ENCODE data around the gene STAT5B. TPM values are rescaled to one million over a fixed set of nuclear protein-coding genes. Genes with fewer than 3 reads are reported as not detected.
"Not testable (repeated sequence)": the region's sequence is repeated elsewhere in the genome, so short reads cannot be mapped to it uniquely, and the experiment has no call there.

The STAT5B gene
- total RNA-seq, 1 donor = 60.2 TPM

GRCh38 chr17:42248351-42249179, 27.6 kb downstream of the STAT5B start:
- Histone ChIP-seq H3K4me3 (ENCODE audit: low read length) (peak overlapping the region; percentile 40), H3K4me1 (ENCODE audit: insufficient read depth, low read length) (peaks cover 60% of the 10 kb centered on the region), H3K9me3 (ENCODE audit: low read depth, low read length) (no peaks in the 10 kb centered on the region), H3K27me3 (ENCODE audit: insufficient read depth, low read length) (no peaks in the 10 kb centered on the region)

- H3K4me3 ChIP-seq (ENCODE audit: low read length) = no peak overlapping the region
- H3K27me3 ChIP-seq (ENCODE audit: insufficient read depth, low read length) = no peaks in the 10 kb centered on the region
- peaks cover 63% of the 10 kb centered on the region for H3K4me1 ChIP-seq (ENCODE audit: insufficient read depth, low read length)
- no peaks in the 10 kb centered on the region for H3K9me3 ChIP-seq (ENCODE audit: low read depth, low read length)
Measured at GRCh38 chr17:42247734-42248133, 28.5 kb downstream of the STAT5B start.

GRCh38 chr17:42246515-42246914, 29.7 kb downstream of the STAT5B start:
- no peaks in the 10 kb centered on the region for H3K9me3 ChIP-seq (ENCODE audit: low read depth, low read length)
- peaks cover 59% of the 10 kb centered on the region for H3K4me1 ChIP-seq (ENCODE audit: insufficient read depth, low read length)
- no peak overlapping the region for H3K4me3 ChIP-seq (ENCODE audit: low read length)

GRCh38 chr17:42245183-42245582, 31.0 kb downstream of the STAT5B start:
- H3K4me1 ChIP-seq (ENCODE audit: insufficient read depth, low read length) = peaks cover 46% of the 10 kb centered on the region
- not testable (repeated sequence) for H3K9me3 ChIP-seq (ENCODE audit: low read depth, low read length); H3K4me3 ChIP-seq (ENCODE audit: low read length); H3K27me3 ChIP-seq (ENCODE audit: insufficient read depth, low read length)

More at GRCh38 chr17:42246515-42246914, 29.7 kb downstream of the STAT5B start:
- H3K27me3 ChIP-seq (ENCODE audit: insufficient read depth, low read length) = no peaks in the 10 kb centered on the region

DNA sequence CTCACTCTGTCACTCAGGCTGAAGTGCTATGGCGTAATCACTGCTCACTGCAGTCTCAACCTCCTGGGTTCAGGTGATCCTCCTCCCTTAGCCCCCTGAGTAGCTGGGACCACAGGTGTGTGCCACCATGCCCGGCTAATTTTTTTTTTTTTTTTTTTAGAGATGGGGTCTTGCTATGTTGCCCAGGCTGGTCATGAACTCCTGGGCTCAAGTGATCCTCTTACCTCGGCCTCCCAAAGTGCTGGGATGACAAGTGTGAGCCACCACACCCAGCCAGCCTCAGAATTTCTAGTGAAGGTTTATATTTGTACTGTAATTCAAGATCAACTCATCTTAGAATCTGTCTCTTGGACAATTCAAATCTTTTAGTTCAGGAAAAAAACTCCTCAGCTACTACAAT, 32.1 kb downstream of the STAT5B start:
- H3K4me1 ChIP-seq (ENCODE audit: insufficient read depth, low read length) = peaks cover 35% of the 10 kb centered on the region
- not testable (repeated sequence) for H3K4me3 ChIP-seq (ENCODE audit: low read length); H3K27me3 ChIP-seq (ENCODE audit: insufficient read depth, low read length); H3K9me3 ChIP-seq (ENCODE audit: low read depth, low read length)

DNA sequence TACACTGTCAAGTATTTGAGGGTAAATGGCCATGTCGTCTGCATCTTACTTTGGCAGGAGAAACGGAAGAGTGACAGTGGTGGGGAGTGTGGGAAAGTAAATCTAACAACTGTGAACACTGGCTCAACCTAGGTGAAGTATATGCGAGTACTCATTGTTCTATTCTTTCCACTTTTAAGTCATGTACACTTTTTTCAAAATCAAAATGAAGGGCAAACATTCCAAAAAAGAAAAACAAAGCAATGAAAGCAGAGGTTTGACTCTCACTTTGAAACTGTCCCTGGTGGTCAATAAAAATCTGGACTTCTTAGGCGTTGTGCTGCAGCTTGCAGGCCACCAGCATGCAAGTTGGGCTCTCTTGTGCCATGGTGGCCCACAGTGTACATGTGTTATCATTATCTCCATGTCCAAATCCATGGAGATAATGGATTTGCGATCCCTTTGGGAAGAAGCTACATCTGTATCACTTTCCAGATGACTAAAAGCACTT, 32.7 kb downstream of the STAT5B start:
- Histone ChIP-seq H3K4me1 (ENCODE audit: insufficient read depth, low read length) (peaks cover 30% of the 10 kb centered on the region), H3K4me3 (ENCODE audit: low read length) (no peak overlapping the region), H3K27me3 (ENCODE audit: insufficient read depth, low read length) (no peaks in the 10 kb centered on the region), H3K9me3 (ENCODE audit: low read depth, low read length) (no peaks in the 10 kb centered on the region)

DNA sequence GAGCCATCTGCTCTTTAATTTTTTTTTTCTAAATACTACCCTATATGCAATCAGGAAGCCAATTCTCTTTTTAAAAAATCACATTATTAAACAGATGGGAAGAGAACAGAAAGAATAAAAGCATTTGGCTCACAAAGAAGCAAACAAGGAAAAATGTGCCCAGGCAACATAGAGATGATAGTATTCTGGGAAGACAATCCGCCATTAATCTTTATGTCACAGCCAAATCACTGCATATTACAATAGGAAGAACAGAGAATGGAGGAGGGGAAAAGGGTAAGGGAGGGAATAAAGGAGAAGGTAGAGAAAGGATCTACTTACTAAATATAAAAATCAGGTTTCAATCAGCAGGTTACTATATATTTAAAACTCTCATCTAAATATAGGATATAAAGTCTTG, 34.3 kb downstream of the STAT5B start:
- H3K9me3 ChIP-seq (ENCODE audit: low read depth, low read length) = no peaks in the 10 kb centered on the region
- no peaks in the 10 kb centered on the region for H3K27me3 ChIP-seq (ENCODE audit: insufficient read depth, low read length)
- peaks cover 13% of the 10 kb centered on the region for H3K4me1 ChIP-seq (ENCODE audit: insufficient read depth, low read length)
- H3K4me3 ChIP-seq (ENCODE audit: low read length) = no peak overlapping the region

- H3K9me3 ChIP-seq (ENCODE audit: low read depth, low read length); H3K4me3 ChIP-seq (ENCODE audit: low read length); H3K4me1 ChIP-seq (ENCODE audit: insufficient read depth, low read length); H3K27me3 ChIP-seq (ENCODE audit: insufficient read depth, low read length): not testable (repeated sequence)
Measured at GRCh38 chr17:42240863-42241262, 35.3 kb downstream of the STAT5B start.

GRCh38 chr17:42240201-42240600, 36.0 kb downstream of the STAT5B start:
- H3K9me3 ChIP-seq (ENCODE audit: low read depth, low read length) = no peaks in the 10 kb centered on the region
- peaks cover 7% of the 10 kb centered on the region for H3K4me1 ChIP-seq (ENCODE audit: insufficient read depth, low read length)
- H3K27me3 ChIP-seq (ENCODE audit: insufficient read depth, low read length) = no peaks in the 10 kb centered on the region
- no peak overlapping the region for H3K4me3 ChIP-seq (ENCODE audit: low read length)

DNA sequence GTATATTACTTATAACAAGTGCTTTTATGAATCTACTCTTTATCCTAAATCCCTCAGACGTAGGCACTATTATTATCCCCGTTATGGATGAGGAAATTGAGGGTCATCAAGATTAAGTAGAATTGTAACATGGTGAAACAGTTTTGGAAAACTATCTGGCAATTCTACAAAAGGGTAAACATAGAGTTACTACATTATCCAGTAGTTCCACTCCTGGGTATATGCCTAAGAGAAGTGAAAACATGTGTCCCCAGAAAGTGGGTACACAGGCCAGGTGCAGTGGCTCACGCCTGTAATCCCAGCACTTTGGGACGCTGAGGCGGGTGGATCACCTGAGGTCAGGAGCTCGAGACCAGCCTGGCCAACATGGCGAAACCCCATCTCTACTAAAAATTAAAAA, 36.6 kb downstream of the STAT5B start:
- H3K27me3 ChIP-seq (ENCODE audit: insufficient read depth, low read length); H3K9me3 ChIP-seq (ENCODE audit: low read depth, low read length); H3K4me3 ChIP-seq (ENCODE audit: low read length); H3K4me1 ChIP-seq (ENCODE audit: insufficient read depth, low read length): not testable (repeated sequence)

GRCh38 chr17:42236760-42237159, 39.4 kb downstream of the STAT5B start:
- H3K27me3 ChIP-seq (ENCODE audit: insufficient read depth, low read length) = no peaks in the 10 kb centered on the region

DNA sequence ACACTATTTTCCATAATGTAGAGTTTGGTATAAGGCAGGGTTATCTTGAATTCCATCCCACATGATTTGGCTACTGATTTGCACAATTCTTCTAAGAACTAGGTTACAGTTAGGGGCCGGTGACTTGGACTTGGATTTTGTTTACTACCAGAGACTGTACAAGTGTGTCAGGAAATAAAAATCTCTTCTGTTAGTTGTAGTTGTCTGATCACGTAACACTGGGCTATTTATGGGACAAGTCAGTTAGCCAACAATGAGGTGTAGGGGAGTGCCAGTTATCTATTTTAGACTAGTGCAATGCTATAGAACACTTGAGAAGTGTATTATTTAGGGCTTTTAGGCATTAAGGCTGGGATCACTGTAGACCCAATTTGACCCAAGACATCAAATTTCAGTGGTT, 42.2 kb downstream of the STAT5B start:
- H3K27me3 ChIP-seq (ENCODE audit: insufficient read depth, low read length) = no peaks in the 10 kb centered on the region
- no peaks in the 10 kb centered on the region for H3K9me3 ChIP-seq (ENCODE audit: low read depth, low read length)
- no peak overlapping the region for H3K4me3 ChIP-seq (ENCODE audit: low read length)
- no peaks in the 10 kb centered on the region for H3K4me1 ChIP-seq (ENCODE audit: insufficient read depth, low read length)

More at GRCh38 chr17:42236760-42237159, 39.4 kb downstream of the STAT5B start:
- Histone ChIP-seq H3K9me3 (ENCODE audit: low read depth, low read length) (no peaks in the 10 kb centered on the region), H3K4me3 (ENCODE audit: low read length) (no peak overlapping the region), H3K4me1 (ENCODE audit: insufficient read depth, low read length) (no peaks in the 10 kb centered on the region)

DNA sequence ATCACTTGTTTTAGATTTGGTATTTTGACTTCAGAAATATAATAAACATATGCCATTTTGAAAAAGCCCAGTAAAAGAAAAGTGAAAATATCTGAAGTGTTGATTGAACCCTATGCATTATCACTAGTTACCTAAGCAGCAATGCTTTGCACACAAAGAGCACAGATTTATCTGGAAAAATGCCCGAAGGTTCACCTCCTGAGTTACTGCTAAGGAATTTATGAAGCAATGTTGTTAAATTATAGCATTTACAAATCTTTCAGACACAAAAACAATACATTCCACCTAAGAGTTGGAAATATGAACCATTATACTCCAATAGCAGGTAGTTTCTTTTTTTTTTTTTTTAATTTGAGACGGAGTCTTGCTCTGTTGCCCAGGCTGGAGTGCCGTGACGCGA, 43.0 kb downstream of the STAT5B start:
- no peaks in the 10 kb centered on the region for H3K4me1 ChIP-seq (ENCODE audit: insufficient read depth, low read length)
- no peaks in the 10 kb centered on the region for H3K27me3 ChIP-seq (ENCODE audit: insufficient read depth, low read length)
- no peak overlapping the region for H3K4me3 ChIP-seq (ENCODE audit: low read length)
- H3K9me3 ChIP-seq (ENCODE audit: low read depth, low read length) = no peaks in the 10 kb centered on the region

DNA sequence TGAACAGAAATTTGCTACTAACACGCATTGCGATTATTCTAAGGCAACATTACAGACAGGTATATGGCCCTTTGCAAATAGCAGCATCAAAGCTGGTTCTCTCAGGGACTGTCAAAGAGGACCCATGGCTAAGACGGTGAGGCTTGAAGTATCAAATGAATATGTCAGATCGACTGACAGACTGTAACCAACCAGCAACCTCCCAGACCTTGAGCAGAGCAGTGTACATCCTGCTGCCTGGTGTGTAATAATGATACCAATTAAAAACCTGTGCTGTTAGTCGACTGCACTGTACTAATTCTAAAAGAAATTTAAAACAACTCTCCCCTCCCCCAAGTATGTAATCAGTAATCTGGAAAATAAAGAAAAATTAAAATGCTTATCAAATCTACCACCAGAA, 46.0 kb downstream of the STAT5B start:
- no peaks in the 10 kb centered on the region for H3K9me3 ChIP-seq (ENCODE audit: low read depth, low read length)
- H3K27me3 ChIP-seq (ENCODE audit: insufficient read depth, low read length) = no peaks in the 10 kb centered on the region
- H3K4me1 ChIP-seq (ENCODE audit: insufficient read depth, low read length) = peaks cover 12% of the 10 kb centered on the region
- no peak overlapping the region for H3K4me3 ChIP-seq (ENCODE audit: low read length)

- Histone ChIP-seq H3K4me3 (ENCODE audit: low read length) (no peak overlapping the region), H3K9me3 (ENCODE audit: low read depth, low read length) (no peaks in the 10 kb centered on the region), H3K27me3 (ENCODE audit: insufficient read depth, low read length) (no peaks in the 10 kb centered on the region), H3K4me1 (ENCODE audit: insufficient read depth, low read length) (peaks cover 14% of the 10 kb centered on the region)
Measured at GRCh38 chr17:42227849-42228700, 48.1 kb downstream of the STAT5B start.

Measured in mononuclear cell (primary cell).